T47D (cell line): ENCODE results near the gene GLIS1.

ENCODE experiments used
- DNase-seq, 2 experiments: peaks; one replicate each; pipeline versions ENCODE4 v3.0.0 to v3.0.0-alpha.2; 2011 to 2012; ENCODE audit warnings: low read depth in 1 of 2, low spot score in 1 of 2
- JUND ChIP-seq: IDR thresholded peaks from 2 replicates; pipeline ENCODE4 v1.6.1; 2012; ENCODE audit warnings: low read depth
- in situ Hi-C: cut with HindIII; loops from 2 replicates; pipeline ENCODE4 v1.10.0; 2016; ENCODE audit warnings: low sequenced_read_pairs, low pct_unique_long_range_greater_than_20kb

GLIS1 gene

GRCh38 chr1:53554592-53555305, 184.2 kb downstream of the GLIS1 start:
- DNase-seq: no peak
- no peak for TF ChIP-seq JUND
- in situ Hi-C loops: no loop called here

- no peak for DNase-seq
- in situ Hi-C loops: no loop called here
- no peak for TF ChIP-seq JUND
These were observed 185.0 kb downstream of the GLIS1 start for GRCh38 chr1:53553734-53554509.

GRCh38 chr1:53552981-53553733, 185.8 kb downstream of the GLIS1 start:
- no peak for TF ChIP-seq JUND
- no peak for DNase-seq
- in situ Hi-C loops: no loop called here

- in situ Hi-C loops: no loop called here
- no peak for TF ChIP-seq JUND
- DNase-seq: peak in 1 of 2 experiments; percentile 59
These were observed 186.7 kb downstream of the GLIS1 start for GRCh38 chr1:53552146-53552861.

- no peak for TF ChIP-seq JUND
- in situ Hi-C loops: no loop called here
- no peak for DNase-seq
These were observed 187.5 kb downstream of the GLIS1 start for GRCh38 chr1:53551428-53551995.

GRCh38 chr1:53550201-53550741, 188.7 kb downstream of the GLIS1 start:
- DNase-seq: no peak
- in situ Hi-C loops: no loop called here
- TF ChIP-seq JUND: no peak

GRCh38 chr1:53549781-53550180, 189.2 kb downstream of the GLIS1 start:
- in situ Hi-C loops: no loop called here
- TF ChIP-seq JUND: no peak
- DNase-seq: no peak

- in situ Hi-C loops: no loop called here
- TF ChIP-seq JUND: no peak
- no peak for DNase-seq
These were observed 189.7 kb downstream of the GLIS1 start for GRCh38 chr1:53549287-53549686.

- no peak for DNase-seq
- in situ Hi-C loops: no loop called here
- TF ChIP-seq JUND: no peak
These were observed 190.9 kb downstream of the GLIS1 start for GRCh38 chr1:53548031-53548491.

- no peak for TF ChIP-seq JUND
- in situ Hi-C loops: no loop called here
- DNase-seq: no peak
These were observed 191.7 kb downstream of the GLIS1 start for GRCh38 chr1:53547231-53547790.

GRCh38 chr1:53546409-53547155, 192.4 kb downstream of the GLIS1 start:
- in situ Hi-C loops: no loop called here
- no peak for DNase-seq
- TF ChIP-seq JUND: no peak
